ENCODE data around the gene CDHR5. TPM values are rescaled to one million over a fixed set of nuclear protein-coding genes. Genes with fewer than 3 reads are reported as not detected.
A peak's percentile ranks its signal among the peaks of the same experiment; 100 is the strongest.

CDHR5 gene
- total and polyA plus RNA-seq, 9 of the 15 experiments (the other 6 are each of a cell fraction or from before 2014, with no cell fraction given): 0.16 TPM; not detected in 8

GRCh38 chr11:665704-666281 is 41.0 kb upstream of the CDHR5 start (continued):
- peak; percentile 78 for TF ChIP-seq JUND (IDR thresholded peaks at IDR 0.05; ENCODE audit: borderline replicate concordance, low read depth, low read length)
- TF ChIP-seq JUND (tag; IDR thresholded peaks at IDR 0.05; ENCODE audit: borderline replicate concordance, low read depth, low read length): peak; percentile 84; the same call in 2 of the 3 replicates
- TF ChIP-seq SLC30A9 (CRISPR knock-in tag; IDR thresholded peaks at IDR 0.05): no peak
- peak in 1 of 2 experiments; percentile 31; a peak in 1 of 4 replicates for TF ChIP-seq ARNT (IDR thresholded peaks at IDR 0.05)
- no peak for TF ChIP-seq ZKSCAN3 (CRISPR knock-in tag; IDR thresholded peaks at IDR 0.05)
- TF ChIP-seq NBN (IDR thresholded peaks at IDR 0.05; ENCODE audit: low read depth): peak; percentile 61; the same call in 1 of the 2 replicates
- peak in 1 of 2 experiments; percentile 70; a peak in 1 of 4 replicates for TF ChIP-seq MLLT1 (IDR thresholded peaks at IDR 0.05)
- no peak for TF ChIP-seq ZNF384 (IDR thresholded peaks at IDR 0.05; ENCODE audit: low read depth, low read length)
- peak; percentile 57; the same call in 1 of the 2 replicates for TF ChIP-seq ATF7 (IDR thresholded peaks at IDR 0.05)
- 0 out of 2 replicates have a peak, but pooled peaks have one; percentile 77 for TF ChIP-seq PHB (CRISPR knock-in tag; IDR thresholded peaks at IDR 0.05)
- TF ChIP-seq MAFG (tag; conservative IDR thresholded peaks at IDR 0.05): peak; percentile 95
- peak in 1 of 2 experiments; percentile 60; a peak in 2 of 4 replicates for TF ChIP-seq RCOR1 (IDR thresholded peaks at IDR 0.05; ENCODE audit: borderline replicate concordance in 1 of 2, low read depth in 2 of 2, low read length in 2 of 2)
- TF ChIP-seq NFE2L1 (tag; IDR thresholded peaks at IDR 0.05; ENCODE audit: borderline replicate concordance, low read depth): no peak
- no peak for TF ChIP-seq MEF2A (IDR thresholded peaks at IDR 0.05; ENCODE audit: control insufficient read depth, low read depth, low read length)
